Measurements from ENCODE around the gene ATPAF1. TPM values are rescaled to one million over a fixed set of nuclear protein-coding genes. Genes with fewer than 3 reads are reported as not detected.

ATPAF1 gene
- total RNA-seq, 1 donor from 2014 or later, result 42.7 TPM

DNA sequence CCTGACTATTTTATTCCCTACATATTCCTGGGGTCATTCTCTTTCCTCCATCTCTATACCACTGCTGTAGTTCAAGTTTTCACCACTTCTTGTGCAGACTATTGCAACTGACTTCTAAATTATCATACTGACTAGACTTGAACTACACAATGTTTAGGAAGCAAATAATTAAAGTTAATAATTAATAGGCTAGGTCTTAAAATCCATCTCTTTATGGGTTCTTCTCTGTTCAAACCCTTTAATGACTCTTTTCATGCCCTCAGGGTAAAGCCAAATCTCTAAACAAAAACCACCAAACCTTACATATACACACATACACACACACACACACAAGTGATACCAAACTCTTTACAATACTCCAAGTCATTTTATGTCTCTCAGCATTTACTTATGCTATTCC, 29.2 kb downstream of the ATPAF1 start:
- no peak overlapping the region for H3K27ac Mint-ChIP-seq
- H3K4me1 Mint-ChIP-seq (ENCODE audit: low read depth), result peaks cover 11% of the 10 kb centered on the region
- H3K27me3 Mint-ChIP-seq (ENCODE audit: low read depth), result no peaks in the 10 kb centered on the region
- no peaks in the 10 kb centered on the region for H3K9me3 Mint-ChIP-seq
- no peak for DNase-seq (ENCODE audit: low spot score)
- intact Hi-C loops (cut with micrococcal nuclease), result no loop called here
- peaks cover 47% of the 10 kb centered on the region for H3K36me3 Mint-ChIP-seq (ENCODE audit: low read depth)
- H3K4me3 Mint-ChIP-seq (ENCODE audit: low read depth), result no peak overlapping the region

DNA sequence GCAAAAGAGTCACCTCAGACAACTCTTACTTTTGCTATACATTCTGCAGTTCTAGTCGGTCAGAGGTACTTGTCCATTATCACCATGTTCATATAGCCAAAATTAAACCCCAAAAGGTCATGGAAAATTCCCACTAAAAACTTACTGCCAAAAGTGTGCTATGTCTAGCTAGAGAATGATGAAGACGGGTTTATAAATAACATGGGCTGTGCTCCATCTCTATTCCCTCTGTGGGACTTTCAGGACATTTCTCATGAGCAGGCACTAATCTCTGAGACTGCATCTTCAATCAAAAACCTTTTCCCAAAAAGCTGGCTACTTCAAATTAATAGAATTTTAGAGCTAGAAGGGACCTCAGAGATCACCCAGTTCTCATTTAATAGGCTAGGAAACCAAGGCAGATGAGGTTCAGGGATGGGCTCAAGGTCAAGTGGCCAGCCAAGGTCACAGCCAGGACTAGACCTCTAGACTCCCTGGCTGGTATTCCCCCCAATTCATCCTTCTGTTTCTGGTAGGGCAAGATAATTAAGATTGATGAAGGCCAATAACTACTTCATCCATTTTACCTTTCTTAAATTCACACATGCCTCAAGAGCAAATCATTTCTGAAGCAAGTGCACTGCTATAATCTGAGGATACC, 30.6 kb downstream of the ATPAF1 start:
- Mint-ChIP-seq H3K36me3 (ENCODE audit: low read depth) (peaks cover 56% of the 10 kb centered on the region), H3K27ac (no peak overlapping the region), H3K4me1 (ENCODE audit: low read depth) (peaks cover 11% of the 10 kb centered on the region), H3K4me3 (ENCODE audit: low read depth) (no peak overlapping the region), H3K9me3 (no peaks in the 10 kb centered on the region), H3K27me3 (ENCODE audit: low read depth) (no peaks in the 10 kb centered on the region)
- intact Hi-C loops (cut with micrococcal nuclease), result no loop called here
- no peak for DNase-seq (ENCODE audit: low spot score)

DNA sequence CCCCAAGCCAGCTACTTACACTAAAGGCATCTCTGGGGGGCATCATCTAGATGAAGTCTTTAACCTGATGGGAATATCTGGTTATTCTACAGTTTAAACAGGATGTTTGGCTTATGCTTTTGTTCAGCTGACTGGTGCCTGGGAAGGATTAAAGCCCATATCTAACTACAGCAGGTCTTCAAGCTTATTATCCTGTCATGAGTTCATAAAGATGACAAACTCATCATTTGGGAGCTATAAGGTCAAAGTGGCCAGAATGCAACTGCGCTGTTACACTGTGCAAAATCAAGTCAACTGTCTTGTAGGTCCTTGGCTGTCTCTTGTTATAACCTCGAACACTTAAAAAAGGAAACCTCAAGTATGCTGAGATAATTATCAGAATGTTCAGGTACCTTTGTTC, 33.0 kb downstream of the ATPAF1 start:
- H3K4me1 Mint-ChIP-seq (ENCODE audit: low read depth), result peaks cover 11% of the 10 kb centered on the region
- H3K27me3 Mint-ChIP-seq (ENCODE audit: low read depth), result no peaks in the 10 kb centered on the region
- no peaks in the 10 kb centered on the region for H3K9me3 Mint-ChIP-seq
- intact Hi-C loops (cut with micrococcal nuclease), result no loop called here
- H3K27ac Mint-ChIP-seq, result no peak overlapping the region
- DNase-seq (ENCODE audit: low spot score), result no peak
- peaks cover 52% of the 10 kb centered on the region for H3K36me3 Mint-ChIP-seq (ENCODE audit: low read depth)
- H3K4me3 Mint-ChIP-seq (ENCODE audit: low read depth), result no peak overlapping the region

DNA sequence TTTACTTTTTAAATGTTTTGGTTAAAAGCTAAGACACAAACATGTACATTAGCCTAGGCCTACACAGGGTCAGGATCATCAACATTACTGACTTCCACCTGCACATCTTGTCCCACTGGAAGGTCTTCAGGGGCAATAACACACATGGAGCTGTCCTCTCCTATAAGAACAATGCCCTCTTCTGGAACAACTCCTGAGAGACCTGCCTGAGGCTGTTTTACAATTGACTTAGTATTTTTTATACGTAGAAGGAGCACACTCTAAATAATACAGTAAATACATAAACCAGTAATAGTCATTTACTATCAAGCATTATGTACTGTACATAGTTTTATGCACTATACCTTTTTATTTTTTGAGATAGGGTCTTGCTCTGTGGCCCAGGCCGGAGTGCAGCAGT, 37.4 kb downstream of the ATPAF1 start:
- Mint-ChIP-seq H3K4me3 (ENCODE audit: low read depth) (no peak overlapping the region), H3K27me3 (ENCODE audit: low read depth) (no peaks in the 10 kb centered on the region), H3K9me3 (no peaks in the 10 kb centered on the region), H3K4me1 (ENCODE audit: low read depth) (peaks cover 7% of the 10 kb centered on the region), H3K36me3 (ENCODE audit: low read depth) (peaks cover 41% of the 10 kb centered on the region), H3K27ac (no peak overlapping the region)
- intact Hi-C loops (cut with micrococcal nuclease), result no loop called here
- DNase-seq (ENCODE audit: low spot score), result no peak

DNA sequence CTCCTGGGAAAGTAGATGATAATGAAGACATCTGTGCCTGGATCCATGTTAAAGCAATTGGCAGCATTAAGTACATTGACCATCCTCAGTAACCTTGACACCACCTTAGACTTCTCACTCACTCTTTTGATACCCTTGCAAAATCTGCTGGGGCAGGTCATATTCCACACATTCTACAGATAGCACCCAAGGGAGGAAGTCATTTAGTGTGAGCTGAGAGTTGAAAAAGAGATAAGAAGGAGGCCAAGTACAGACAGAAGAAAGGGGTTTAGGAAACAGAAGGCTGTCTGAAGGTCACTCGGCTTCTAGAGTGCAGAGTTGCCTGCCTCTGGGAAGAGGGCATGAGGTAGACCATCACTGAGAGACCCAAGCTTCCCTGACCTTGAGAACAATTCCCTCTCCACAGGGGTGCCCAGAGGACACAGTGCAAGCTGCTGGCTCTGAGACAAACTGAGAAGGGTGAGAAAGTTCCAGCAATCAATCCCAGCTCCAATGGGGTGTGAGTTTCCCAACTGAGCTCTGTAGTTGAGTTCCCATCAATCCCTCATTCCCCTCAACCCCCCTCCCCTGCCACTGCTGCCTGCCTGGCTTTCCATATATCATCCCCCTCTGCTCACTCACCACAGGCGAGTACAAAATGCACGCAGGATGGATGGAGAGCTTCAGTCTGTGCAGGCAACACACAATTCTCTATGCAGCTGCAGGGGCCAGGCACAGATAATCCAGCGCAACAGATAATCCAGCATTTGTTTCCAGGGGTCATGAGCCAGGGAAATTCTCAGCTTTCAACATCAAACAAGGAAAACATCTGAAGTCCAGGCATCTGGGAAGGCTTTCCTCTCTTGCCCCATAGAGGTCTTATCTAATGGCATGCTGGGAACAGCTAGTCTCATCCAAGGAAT, 44.2 kb downstream of the ATPAF1 start:
- Mint-ChIP-seq H3K9me3 (no peaks in the 10 kb centered on the region), H3K27me3 (ENCODE audit: low read depth) (no peaks in the 10 kb centered on the region), H3K27ac (no peak overlapping the region), H3K36me3 (ENCODE audit: low read depth) (no peaks in the 10 kb centered on the region), H3K4me1 (ENCODE audit: low read depth) (peaks cover 21% of the 10 kb centered on the region), H3K4me3 (ENCODE audit: low read depth) (no peak overlapping the region)
- no peak for DNase-seq (ENCODE audit: low spot score)
- intact Hi-C loops (cut with micrococcal nuclease), result no loop called here

DNA sequence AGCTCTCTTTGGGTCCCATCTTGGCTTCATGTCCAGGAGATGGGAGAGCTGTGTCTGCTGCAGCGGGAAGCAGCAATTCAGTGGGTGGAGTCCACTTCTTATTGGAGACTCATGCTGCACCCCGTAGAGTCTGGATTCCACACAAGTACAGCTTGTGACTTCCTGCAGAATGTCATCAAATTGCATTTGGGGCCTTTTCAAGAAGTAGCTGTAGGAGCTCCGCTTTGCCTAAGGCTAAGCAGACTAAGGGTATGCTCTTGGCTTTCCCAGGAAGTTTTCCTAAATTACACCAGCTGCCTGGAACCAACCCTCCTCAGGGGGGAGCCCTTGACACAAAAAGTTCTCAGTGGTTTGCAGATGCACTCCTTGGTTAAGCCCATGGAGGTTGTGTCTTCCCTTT, 45.8 kb downstream of the ATPAF1 start:
- intact Hi-C loops (cut with micrococcal nuclease), result no loop called here
- Mint-ChIP-seq H3K9me3 (no peaks in the 10 kb centered on the region), H3K36me3 (ENCODE audit: low read depth) (no peaks in the 10 kb centered on the region), H3K27ac (no peak overlapping the region), H3K4me3 (ENCODE audit: low read depth) (no peak overlapping the region), H3K4me1 (ENCODE audit: low read depth) (peaks cover 37% of the 10 kb centered on the region), H3K27me3 (ENCODE audit: low read depth) (no peaks in the 10 kb centered on the region)
- DNase-seq (ENCODE audit: low spot score), result no peak

DNA sequence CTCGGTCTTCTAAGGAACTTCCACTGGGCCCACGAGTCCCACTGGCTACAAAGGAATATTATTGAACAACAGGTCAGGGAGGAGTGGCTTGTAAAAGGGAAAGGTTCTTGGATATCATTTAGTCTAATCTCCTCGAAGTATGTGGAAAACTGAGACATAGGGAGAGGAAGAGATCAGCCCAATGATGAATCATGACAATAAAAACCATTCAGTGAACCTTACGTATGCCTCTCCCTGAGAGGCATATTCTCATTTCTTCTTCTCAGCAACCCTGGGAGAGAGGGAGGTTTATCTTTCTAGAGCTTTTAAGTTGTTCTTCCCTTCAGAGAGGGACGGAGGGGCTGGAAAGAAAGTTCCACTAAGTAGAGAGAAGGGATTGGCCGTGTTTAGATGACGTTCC, 46.2 kb downstream of the ATPAF1 start:
- Mint-ChIP-seq H3K27ac (no peak overlapping the region), H3K4me1 (ENCODE audit: low read depth) (peaks cover 42% of the 10 kb centered on the region), H3K9me3 (no peaks in the 10 kb centered on the region), H3K4me3 (ENCODE audit: low read depth) (no peak overlapping the region), H3K36me3 (ENCODE audit: low read depth) (no peaks in the 10 kb centered on the region), H3K27me3 (ENCODE audit: low read depth) (no peaks in the 10 kb centered on the region)
- DNase-seq (ENCODE audit: low spot score), result no peak
- intact Hi-C loops (cut with micrococcal nuclease), result no loop called here

DNA sequence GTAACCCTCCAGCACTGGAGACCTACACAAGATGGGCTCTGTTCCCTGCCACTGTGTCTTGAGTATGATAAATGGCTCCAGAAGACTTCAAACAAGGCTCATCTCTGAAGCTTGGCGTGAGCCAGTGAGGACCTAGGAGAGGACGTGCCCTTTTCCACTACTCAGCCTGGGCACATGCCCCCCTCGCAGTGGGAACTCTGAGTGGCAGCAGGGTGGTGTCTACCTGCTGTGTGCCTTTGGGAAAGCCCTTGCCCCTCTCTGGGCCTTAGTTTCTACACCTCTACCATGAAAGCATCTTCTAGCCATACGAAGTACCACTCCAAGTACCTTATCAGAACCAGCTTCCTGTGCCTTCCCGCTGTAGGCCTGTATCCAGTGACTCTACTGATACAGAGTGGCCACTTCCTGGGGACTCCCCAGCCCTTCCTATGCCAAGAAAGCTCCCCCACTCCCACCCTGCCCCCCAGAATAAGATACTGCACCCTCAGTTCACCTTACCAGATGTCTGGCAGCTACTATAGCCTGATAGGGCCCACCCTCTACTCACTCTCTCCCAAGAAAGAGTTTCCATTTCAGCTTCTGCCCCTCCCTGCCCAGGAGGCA, 48.4 kb downstream of the ATPAF1 start:
- Mint-ChIP-seq H3K4me3 (ENCODE audit: low read depth) (no peak overlapping the region), H3K27me3 (ENCODE audit: low read depth) (no peaks in the 10 kb centered on the region), H3K27ac (peak overlapping the region; percentile 54), H3K36me3 (ENCODE audit: low read depth) (no peaks in the 10 kb centered on the region), H3K9me3 (no peaks in the 10 kb centered on the region), H3K4me1 (ENCODE audit: low read depth) (peaks cover 58% of the 10 kb centered on the region)
- intact Hi-C loops (cut with micrococcal nuclease), result loop anchor here (5.0 kb wide), 3 partner anchors 33 to 98 kb away; partner anchors contain the start of genes ATPAF1 and EFCAB14
- DNase-seq (ENCODE audit: low spot score), result no peak

DNA sequence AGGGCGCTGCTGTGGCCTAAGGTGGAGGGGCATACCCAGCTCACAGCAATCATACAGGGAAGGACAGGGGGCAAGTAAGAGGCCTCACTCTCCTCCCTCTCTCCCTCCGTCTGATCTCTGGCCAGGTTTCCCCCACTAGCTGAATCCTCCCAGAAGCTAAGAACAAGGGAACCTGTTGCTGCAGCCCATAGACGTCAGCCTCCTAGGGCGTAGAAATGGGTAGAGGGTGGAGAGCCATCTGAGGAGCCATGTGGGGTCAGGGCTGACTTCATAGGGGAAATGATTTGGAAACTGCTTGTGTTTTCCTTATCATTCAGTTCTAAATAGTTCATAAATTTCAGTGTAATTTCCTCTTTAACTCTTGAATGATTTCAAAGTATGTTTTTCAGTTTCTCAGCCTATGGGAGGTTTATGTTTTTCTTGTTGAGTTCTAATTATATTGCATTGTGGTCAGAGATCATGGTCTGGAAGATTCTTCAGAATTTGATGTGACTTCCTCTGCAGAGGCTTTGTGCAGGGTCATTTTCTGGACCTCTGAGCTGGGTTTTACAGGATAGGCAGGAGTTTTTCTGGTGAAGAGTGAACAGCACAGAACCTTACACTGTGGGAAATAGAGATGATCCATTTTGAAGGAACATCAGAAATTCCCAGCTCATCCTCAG, 49.3 kb downstream of the ATPAF1 start:
- intact Hi-C loops (cut with micrococcal nuclease), result loop anchor here (5.0 kb wide), 3 partner anchors 33 to 98 kb away; partner anchors contain the start of genes ATPAF1 and EFCAB14
- no peaks in the 10 kb centered on the region for H3K27me3 Mint-ChIP-seq (ENCODE audit: low read depth)
- no peaks in the 10 kb centered on the region for H3K36me3 Mint-ChIP-seq (ENCODE audit: low read depth)
- peak overlapping the region; percentile 54 for H3K27ac Mint-ChIP-seq
- H3K4me3 Mint-ChIP-seq (ENCODE audit: low read depth), result peak overlapping the region; percentile 0
- no peaks in the 10 kb centered on the region for H3K9me3 Mint-ChIP-seq
- no peak for DNase-seq (ENCODE audit: low spot score)
- peaks cover 66% of the 10 kb centered on the region for H3K4me1 Mint-ChIP-seq (ENCODE audit: low read depth)

DNA sequence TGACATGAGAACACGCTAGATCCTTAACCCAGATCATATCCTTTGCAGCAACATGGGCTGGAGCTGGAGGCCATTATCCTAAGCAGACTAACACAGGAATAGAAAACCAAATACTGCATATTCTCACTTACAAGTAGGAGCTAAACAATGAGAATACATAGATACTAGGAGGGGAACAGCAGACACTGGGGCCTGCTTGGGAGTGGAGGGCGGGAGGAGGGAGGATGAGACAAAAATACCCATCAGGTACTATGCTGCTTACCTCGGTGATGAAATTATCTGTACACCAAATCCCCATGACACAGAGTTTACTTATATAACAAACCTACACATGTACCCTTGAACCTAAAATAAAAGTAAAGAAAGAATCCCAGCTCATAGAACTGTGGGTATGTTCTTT, 50.3 kb downstream of the ATPAF1 start:
- no peak for DNase-seq (ENCODE audit: low spot score)
- peak overlapping the region; percentile 87 for H3K4me3 Mint-ChIP-seq (ENCODE audit: low read depth)
- no peaks in the 10 kb centered on the region for H3K27me3 Mint-ChIP-seq (ENCODE audit: low read depth)
- H3K9me3 Mint-ChIP-seq, result no peaks in the 10 kb centered on the region
- intact Hi-C loops (cut with micrococcal nuclease), result loop anchor here (5.0 kb wide), 3 partner anchors 34 to 99 kb away; partner anchors contain the start of genes ATPAF1 and EFCAB14
- H3K27ac Mint-ChIP-seq, result peak overlapping the region; percentile 92
- H3K4me1 Mint-ChIP-seq (ENCODE audit: low read depth), result peaks cover 69% of the 10 kb centered on the region
- H3K36me3 Mint-ChIP-seq (ENCODE audit: low read depth), result peaks cover 6% of the 10 kb centered on the region

DNA sequence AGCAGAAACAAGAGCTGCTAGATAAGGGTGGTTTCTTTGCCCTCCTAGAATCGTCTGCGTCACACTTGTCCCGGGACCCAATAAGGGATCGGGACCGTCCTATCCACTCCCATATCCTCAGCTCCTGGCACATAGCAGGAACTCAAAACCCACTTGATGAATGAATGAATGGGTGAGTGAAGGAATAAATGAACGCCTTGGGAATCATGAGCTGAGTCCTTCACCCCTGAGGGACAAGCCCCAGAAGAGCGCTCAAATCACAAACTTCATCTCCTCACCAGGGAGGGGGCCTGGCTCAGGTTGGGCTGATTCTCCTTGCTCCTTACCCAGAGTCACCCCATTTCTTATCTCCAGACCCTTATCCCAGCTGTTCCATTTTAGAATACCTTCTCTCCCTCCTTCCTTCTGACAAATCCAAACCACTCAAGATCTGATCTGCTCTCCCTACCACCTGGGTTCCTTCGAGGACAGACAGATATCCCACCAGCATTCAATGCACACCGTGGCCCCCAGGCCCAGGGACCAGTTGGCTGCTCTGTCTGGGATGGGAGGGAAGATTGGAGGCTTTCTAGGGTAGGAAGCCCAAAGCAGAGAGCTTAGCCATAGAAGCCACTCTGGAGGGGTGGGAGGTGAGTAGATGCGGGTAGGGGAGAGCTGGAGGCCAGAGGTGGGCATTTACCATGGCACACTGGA, 50.9 kb downstream of the ATPAF1 start:
- Mint-ChIP-seq H3K27ac (peak overlapping the region; percentile 92), H3K4me3 (ENCODE audit: low read depth) (peak overlapping the region; percentile 87), H3K27me3 (ENCODE audit: low read depth) (no peaks in the 10 kb centered on the region), H3K36me3 (ENCODE audit: low read depth) (peaks cover 9% of the 10 kb centered on the region), H3K4me1 (ENCODE audit: low read depth) (peaks cover 70% of the 10 kb centered on the region), H3K9me3 (no peaks in the 10 kb centered on the region)
- no peak for DNase-seq (ENCODE audit: low spot score)
- intact Hi-C loops (cut with micrococcal nuclease), result loop anchor here (5.0 kb wide), 3 partner anchors 35 to 100 kb away; partner anchors contain the start of genes ATPAF1 and EFCAB14

Data from activated T-helper 2 cell treated with anti-CD3 and anti-CD28 coated beads, Interferon-gamma antibody, Interleukin-2, Interleukin-4, amounts not matched to agents 10 μg/mL and 5 μg/mL and 100 μg/mL, durations not matched to agents 14 hours and 24 hours and 36 hours (primary cell).